Sigmoid colon (tissue), 4 donors: ENCODE measurements around the gene RPA3.

ENCODE experiments used
- POLR2AphosphoS5 ChIP-seq, 4 donors: sonication (generic); formaldehyde crosslinking; IDR thresholded peaks; one replicate each; pipeline ENCODE4 v1.6.1; 2017; ENCODE audit warnings: antibody characterized with exemption in 4 of 4
- TF ChIP-seq, protein P1 (sequence below), 4 experiments: fragments of 450-650 bp in 3 of 4; fragments of 200-600 bp in 1 of 4; IDR thresholded peaks; one replicate each; pipeline ENCODE4 v1.5.1; 2016 to 2019; ENCODE audit warnings: antibody characterized with exemption in 4 of 4, mild to moderate bottlenecking in 3 of 4, moderate library complexity in 2 of 4

DNA sequence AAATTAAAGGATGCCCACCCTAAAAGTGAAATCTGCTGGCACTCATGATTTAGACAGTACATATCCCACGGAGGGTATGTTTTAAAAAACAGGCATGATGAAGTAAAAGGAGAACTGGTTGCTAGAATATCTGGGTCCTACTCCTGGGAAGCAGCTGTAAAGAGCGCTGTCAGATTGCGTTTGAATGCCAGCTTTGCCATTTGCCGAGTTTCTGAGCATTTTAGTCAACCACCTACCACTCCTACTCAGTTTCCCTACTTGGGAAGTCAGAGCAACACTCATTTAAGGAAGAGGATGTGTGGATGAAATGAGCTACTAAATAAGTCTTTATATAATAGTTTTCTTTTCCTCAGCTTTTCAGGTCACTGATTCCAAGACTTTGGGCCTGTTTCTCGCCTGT, 79.0 kb downstream of the RPA3 start:
- TF ChIP-seq, protein P1, sequence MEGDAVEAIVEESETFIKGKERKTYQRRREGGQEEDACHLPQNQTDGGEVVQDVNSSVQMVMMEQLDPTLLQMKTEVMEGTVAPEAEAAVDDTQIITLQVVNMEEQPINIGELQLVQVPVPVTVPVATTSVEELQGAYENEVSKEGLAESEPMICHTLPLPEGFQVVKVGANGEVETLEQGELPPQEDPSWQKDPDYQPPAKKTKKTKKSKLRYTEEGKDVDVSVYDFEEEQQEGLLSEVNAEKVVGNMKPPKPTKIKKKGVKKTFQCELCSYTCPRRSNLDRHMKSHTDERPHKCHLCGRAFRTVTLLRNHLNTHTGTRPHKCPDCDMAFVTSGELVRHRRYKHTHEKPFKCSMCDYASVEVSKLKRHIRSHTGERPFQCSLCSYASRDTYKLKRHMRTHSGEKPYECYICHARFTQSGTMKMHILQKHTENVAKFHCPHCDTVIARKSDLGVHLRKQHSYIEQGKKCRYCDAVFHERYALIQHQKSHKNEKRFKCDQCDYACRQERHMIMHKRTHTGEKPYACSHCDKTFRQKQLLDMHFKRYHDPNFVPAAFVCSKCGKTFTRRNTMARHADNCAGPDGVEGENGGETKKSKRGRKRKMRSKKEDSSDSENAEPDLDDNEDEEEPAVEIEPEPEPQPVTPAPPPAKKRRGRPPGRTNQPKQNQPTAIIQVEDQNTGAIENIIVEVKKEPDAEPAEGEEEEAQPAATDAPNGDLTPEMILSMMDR (IDR thresholded peaks at IDR 0.05): no peak
- no peak for TF ChIP-seq POLR2AphosphoS5 (IDR thresholded peaks at IDR 0.05)
